CD4-positive, alpha-beta T cell treated with Interleukin-6 at 100 ng/mL for 8 hours (primary cell): Measurements from ENCODE around the gene COX6A2.

Source experiments
- DNase-seq: peaks from one replicate; pipeline ENCODE4 v3.0.0-alpha.2; 2020; ENCODE audit warnings: mixed read lengths, low spot score

Gene COX6A2

GRCh38 chr16:31410082-31410481, 18.1 kb downstream of the COX6A2 start:
- DNase-seq: no peak

GRCh38 chr16:31409433-31409832, 18.7 kb downstream of the COX6A2 start:
- no peak for DNase-seq

GRCh38 chr16:31407406-31407805, 20.8 kb downstream of the COX6A2 start:
- DNase-seq: no peak

GRCh38 chr16:31404353-31405064, 23.7 kb downstream of the COX6A2 start:
- no peak for DNase-seq

GRCh38 chr16:31403590-31404352, 24.4 kb downstream of the COX6A2 start:
- DNase-seq: no peak

- DNase-seq: no peak
Observed at GRCh38 chr16:31402687-31403086, 25.5 kb downstream of the COX6A2 start.

- no peak for DNase-seq
Observed at GRCh38 chr16:31401436-31401835, 26.7 kb downstream of the COX6A2 start.

- DNase-seq: no peak
Observed at GRCh38 chr16:31400191-31400590, 28.0 kb downstream of the COX6A2 start.

GRCh38 chr16:31397701-31398100, 30.5 kb downstream of the COX6A2 start:
- no peak for DNase-seq

- DNase-seq: no peak
Observed at GRCh38 chr16:31397096-31397660, 31.0 kb downstream of the COX6A2 start.

- DNase-seq: no peak
Observed at GRCh38 chr16:31395647-31396046, 32.5 kb downstream of the COX6A2 start.

- no peak for DNase-seq
Observed at GRCh38 chr16:31393056-31393455, 35.1 kb downstream of the COX6A2 start, which contains the start of gene ITGAD. ITGAD (plus strand) TSS chr16:31393335; CDS start chr16:31393361, 26 bp downstream.

GRCh38 chr16:31390504-31391041, 37.6 kb downstream of the COX6A2 start:
- DNase-seq: no peak

GRCh38 chr16:31388535-31388934, 39.6 kb downstream of the COX6A2 start:
- DNase-seq: no peak

GRCh38 chr16:31386157-31386984, 41.8 kb downstream of the COX6A2 start:
- DNase-seq: no peak

GRCh38 chr16:31385680-31386079, 42.5 kb downstream of the COX6A2 start:
- DNase-seq: no peak

GRCh38 chr16:31382485-31383161, 45.5 kb downstream of the COX6A2 start:
- peak; percentile 49 for DNase-seq

GRCh38 chr16:31380201-31380600, 48.0 kb downstream of the COX6A2 start:
- DNase-seq: no peak
